HFFc6 (cell line): Measurements from ENCODE around the gene RINL. TPM values are rescaled to one million over a fixed set of nuclear protein-coding genes. Genes with fewer than 3 reads are reported as not detected.

Experiments
- DNase-seq: peaks from one replicate; pipeline ENCODE4 v3.0.0-alpha.2; 2018
- H3K27ac Mint-ChIP-seq: 2 replicates; pipeline ENCODE4 v1.8.0; 2020; ENCODE audit warnings: mild to moderate bottlenecking, mixed read lengths
- H3K27me3 Mint-ChIP-seq: 2 replicates; pipeline ENCODE4 v1.8.0; 2021; ENCODE audit warnings: mild to moderate bottlenecking, moderate library complexity, mixed read lengths; ENCODE audit not compliant: insufficient read depth
- H3K36me3 Mint-ChIP-seq: 2 replicates; pipeline ENCODE4 v1.8.0; 2021; ENCODE audit warnings: low read depth, mixed read lengths
- H3K4me1 Mint-ChIP-seq: 2 replicates; pipeline ENCODE4 v1.8.0; 2020; ENCODE audit warnings: low read depth, mixed read lengths
- H3K4me3 Mint-ChIP-seq: 2 replicates; pipeline ENCODE4 v1.8.0; 2020; ENCODE audit warnings: mild to moderate bottlenecking, moderate library complexity, mixed read lengths
- H3K9me3 Mint-ChIP-seq: 2 replicates; pipeline ENCODE4 v1.8.0; 2020; ENCODE audit warnings: mild to moderate bottlenecking, mixed read lengths
- total RNA-seq, 6 experiments: library from RNA; stranded (reverse); fragmentation: NEBNext Ultra II Directional; extraction: Animal tissue kit (Norgen Biotek cat#: 25700); gene quantifications; 2 replicates in 1 of 6; 3 replicates in 5 of 6; pipeline ENCODE4 v1.2.3, GENCODE V29; 2021
- TF ChIP-seq, protein P1 (sequence below): fragments of 200-600 bp; sonication (generic); IDR thresholded peaks from 2 replicates; pipeline ENCODE4 v1.5.0; 2021; ENCODE audit warnings: antibody characterized with exemption, mild to moderate bottlenecking

RINL gene
- total RNA-seq, 6 experiments from 2014 or later, result 0.69 to 3.5 (median 1.7) TPM

DNA sequence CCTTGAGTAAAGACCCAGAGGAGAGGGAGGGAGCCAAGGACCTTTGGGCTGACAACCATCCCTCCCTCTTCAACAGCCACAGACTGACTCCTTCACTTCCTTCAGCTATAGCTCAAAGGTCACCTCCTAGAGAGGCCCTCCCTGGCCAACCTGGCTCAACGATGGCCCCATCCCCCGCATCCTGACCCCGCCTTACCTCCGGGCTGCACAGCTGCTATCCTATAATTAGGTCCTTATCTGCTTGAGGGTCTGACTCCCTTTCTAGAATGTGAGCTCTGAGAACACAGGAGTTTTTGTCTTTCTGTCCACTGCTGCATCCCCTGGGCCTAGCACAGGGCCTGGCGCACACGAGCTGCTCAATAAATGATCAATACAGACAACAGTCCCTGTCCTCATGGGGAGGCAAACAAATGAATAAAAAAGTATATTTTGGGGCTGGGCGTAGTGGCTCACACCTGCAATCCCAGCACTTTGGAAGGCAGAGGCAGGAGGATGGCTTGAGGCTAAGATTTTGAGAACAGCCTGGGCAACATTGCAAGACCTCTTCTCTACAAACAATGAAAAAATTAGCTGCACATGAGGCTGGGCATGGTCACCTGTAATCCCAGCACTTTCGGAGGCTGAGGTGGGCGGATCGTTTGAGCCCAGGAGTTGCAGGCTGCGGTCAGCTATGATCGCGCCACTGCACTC is 58.7 kb downstream of the RINL start:
- H3K4me3 Mint-ChIP-seq, result no peak overlapping the region
- peaks cover 3% of the 10 kb centered on the region for H3K27me3 Mint-ChIP-seq
- peaks cover 25% of the 10 kb centered on the region for H3K36me3 Mint-ChIP-seq
- TF ChIP-seq, protein P1, sequence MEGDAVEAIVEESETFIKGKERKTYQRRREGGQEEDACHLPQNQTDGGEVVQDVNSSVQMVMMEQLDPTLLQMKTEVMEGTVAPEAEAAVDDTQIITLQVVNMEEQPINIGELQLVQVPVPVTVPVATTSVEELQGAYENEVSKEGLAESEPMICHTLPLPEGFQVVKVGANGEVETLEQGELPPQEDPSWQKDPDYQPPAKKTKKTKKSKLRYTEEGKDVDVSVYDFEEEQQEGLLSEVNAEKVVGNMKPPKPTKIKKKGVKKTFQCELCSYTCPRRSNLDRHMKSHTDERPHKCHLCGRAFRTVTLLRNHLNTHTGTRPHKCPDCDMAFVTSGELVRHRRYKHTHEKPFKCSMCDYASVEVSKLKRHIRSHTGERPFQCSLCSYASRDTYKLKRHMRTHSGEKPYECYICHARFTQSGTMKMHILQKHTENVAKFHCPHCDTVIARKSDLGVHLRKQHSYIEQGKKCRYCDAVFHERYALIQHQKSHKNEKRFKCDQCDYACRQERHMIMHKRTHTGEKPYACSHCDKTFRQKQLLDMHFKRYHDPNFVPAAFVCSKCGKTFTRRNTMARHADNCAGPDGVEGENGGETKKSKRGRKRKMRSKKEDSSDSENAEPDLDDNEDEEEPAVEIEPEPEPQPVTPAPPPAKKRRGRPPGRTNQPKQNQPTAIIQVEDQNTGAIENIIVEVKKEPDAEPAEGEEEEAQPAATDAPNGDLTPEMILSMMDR, result no peak
- H3K9me3 Mint-ChIP-seq, result peaks cover 6% of the 10 kb centered on the region
- no peak overlapping the region for H3K27ac Mint-ChIP-seq
- H3K4me1 Mint-ChIP-seq, result no peaks in the 10 kb centered on the region
- DNase-seq, result no peak

Other genes starting within 250 kb of the RINL start
- gene ACTN4, start 230.6 kb downstream of the RINL start, total RNA-seq, result 1,000 to 10,000 TPM in 5 of 6 experiments, 100 to 1,000 TPM in 1; 972 to 1,299 (median 1,250) TPM
- gene CAPN12, start 133.8 kb downstream of the RINL start, total RNA-seq, result under 1 TPM; 0.09 to 0.45 (median 0.19) TPM
- not detected for gene LGALS7, start 104.8 kb downstream of the RINL start, total RNA-seq
- gene LGALS7B, start 89.1 kb downstream of the RINL start, total RNA-seq, result not detected
- under 1 TPM in 1 of 6 experiments, not detected in 5; 0.43 TPM for gene LGALS4, start 65.3 kb downstream of the RINL start, total RNA-seq
- 10 to 100 TPM; 35.5 to 48.5 (median 45.6) TPM for gene ECH1, start 46.5 kb downstream of the RINL start, total RNA-seq
- gene HNRNPL, start 28.3 kb downstream of the RINL start, total RNA-seq, result 100 to 1,000 TPM; 337 to 467 (median 441) TPM
- gene SIRT2, start 21.3 kb upstream of the RINL start, total RNA-seq, result 10 to 100 TPM; 34.9 to 36.4 (median 35.6) TPM
- 10 to 100 TPM; 21.8 to 23.4 (median 22.9) TPM for gene NFKBIB, start 21.7 kb upstream of the RINL start, total RNA-seq
- under 1 TPM in 1 of 6 experiments, not detected in 5; 0.16 TPM for gene CCER2, start 33.9 kb upstream of the RINL start, total RNA-seq
- gene SARS2, start 52.5 kb upstream of the RINL start, total RNA-seq, result 10 to 100 TPM; 18.7 to 25.1 (median 22.7) TPM
- gene MRPS12, start 52.7 kb upstream of the RINL start, total RNA-seq, result 10 to 100 TPM; 58.3 to 75.0 (median 62.2) TPM
- gene FBXO17, start 97.5 kb upstream of the RINL start, total RNA-seq, result 10 to 100 TPM; 17.5 to 21.5 (median 18.7) TPM
- 1 to 10 TPM in 3 of 6 experiments, under 1 TPM in 3; 0.47 to 2.2 (median 0.90) TPM for gene FBXO27, start 154.3 kb upstream of the RINL start, total RNA-seq
- not detected for gene ACP7, start 206.1 kb upstream of the RINL start, total RNA-seq
- gene PAK4, start 247.5 kb upstream of the RINL start, total RNA-seq, result 10 to 100 TPM; 35.4 to 40.4 (median 35.8) TPM